HepG2 (cell line): Measurements from ENCODE around the gene CCND1. TPM values are rescaled to one million over a fixed set of nuclear protein-coding genes. Genes with fewer than 3 reads are reported as not detected.

Experiments
- ARNT ChIP-seq: fragments of 450-650 bp; IDR thresholded peaks from 2 replicates; pipeline ENCODE4 v1.6.1; 2017
- BORCS8-MEF2B ChIP-seq: sonication (generic); formaldehyde crosslinking; IDR thresholded peaks from 2 replicates; pipeline ENCODE4 v1.8.0; 2022; ENCODE audit warnings: mild to moderate bottlenecking, missing genetic modification reagents
- DR1 ChIP-seq: sonication (generic); formaldehyde crosslinking; IDR thresholded peaks from 2 replicates; pipeline ENCODE4 v1.8.0; 2021; ENCODE audit warnings: mild to moderate bottlenecking, missing genetic modification reagents, inconsistent platforms
- EP300 ChIP-seq, 3 experiments: sonication (generic) in 1 of 3; formaldehyde crosslinking in 1 of 3; IDR thresholded peaks; 2 replicates each; pipeline versions ENCODE4 v1.5.1 to v1.6.1; 2011 to 2020; ENCODE audit warnings: low read depth in 2 of 3, low read length in 2 of 3, borderline replicate concordance in 1 of 3, improper control_type of control experiment in 1 of 3, mild to moderate bottlenecking in 1 of 3, missing genetic modification reagents in 1 of 3, moderate library complexity in 1 of 3
- FOXM1 ChIP-seq: sonication (generic); formaldehyde crosslinking; IDR thresholded peaks from 2 replicates; pipeline ENCODE4 v1.5.0; 2020; ENCODE audit warnings: missing genetic modification reagents
- GZF1 ChIP-seq: sonication (generic); formaldehyde crosslinking; IDR thresholded peaks from 2 replicates; pipeline ENCODE4 v1.5.1; 2020; ENCODE audit warnings: mild to moderate bottlenecking, missing genetic modification reagents
- KDM5A ChIP-seq: fragments of 200-600 bp; sonication (generic); IDR thresholded peaks from 2 replicates; pipeline ENCODE4 v1.7.0; 2018; ENCODE audit warnings: antibody characterized with exemption, mild to moderate bottlenecking, low read length, borderline replicate concordance
- KLF12 ChIP-seq: sonication (generic); formaldehyde crosslinking; IDR thresholded peaks from 2 replicates; pipeline ENCODE4 v1.4.0; 2020; ENCODE audit warnings: missing genetic modification reagents, borderline replicate concordance
- MBD4 ChIP-seq: IDR thresholded peaks from 2 replicates; pipeline ENCODE4 v1.6.1; 2012; ENCODE audit warnings: low read length, inconsistent platforms, borderline replicate concordance
- MED8 ChIP-seq: sonication (generic); formaldehyde crosslinking; IDR thresholded peaks from 2 replicates; pipeline ENCODE4 v1.8.1; 2023; ENCODE audit warnings: mild to moderate bottlenecking, missing genetic modification reagents; ENCODE audit not compliant: insufficient replicate concordance
- MYPOP ChIP-seq: sonication (generic); formaldehyde crosslinking; IDR thresholded peaks from 2 replicates; pipeline ENCODE4 v1.8.1; 2023; ENCODE audit warnings: mild to moderate bottlenecking, moderate library complexity, missing genetic modification reagents
- RBM22 ChIP-seq: fragments of 200-400 bp; formaldehyde crosslinking; optimal IDR thresholded peaks from 2 replicates; pipeline ENCODE3; 2017; ENCODE audit warnings: mild to moderate bottlenecking, low read length, moderate library complexity
- RELA ChIP-seq: sonication (generic); formaldehyde crosslinking; IDR thresholded peaks from 2 replicates; pipeline ENCODE4 v1.4.0; 2020; ENCODE audit warnings: missing genetic modification reagents
- SMYD3 ChIP-seq: sonication (generic); formaldehyde crosslinking; IDR thresholded peaks from 2 replicates; pipeline ENCODE4 v1.8.1; 2023; ENCODE audit warnings: mild to moderate bottlenecking, missing genetic modification reagents
- TFE3 ChIP-seq: IDR thresholded peaks from 2 replicates; pipeline ENCODE4 v1.6.1; 2016
- YEATS4 ChIP-seq: sonication (generic); formaldehyde crosslinking; IDR thresholded peaks from 2 replicates; pipeline ENCODE4 v1.4.0; 2020; ENCODE audit warnings: missing genetic modification reagents, borderline replicate concordance
- ZBTB43 ChIP-seq: sonication (generic); formaldehyde crosslinking; conservative IDR thresholded peaks from 2 replicates; pipeline ENCODE4 v1.4.0; 2020; ENCODE audit warnings: missing genetic modification reagents
- ZFP82 ChIP-seq: sonication (generic); formaldehyde crosslinking; IDR thresholded peaks from 2 replicates; pipeline ENCODE4 v1.5.1; 2020; ENCODE audit warnings: mild to moderate bottlenecking, missing genetic modification reagents, borderline replicate concordance
- ZGPAT ChIP-seq: IDR thresholded peaks from 2 replicates; pipeline ENCODE4 v1.6.1; 2016; ENCODE audit warnings: mild to moderate bottlenecking
- ZMYM4 ChIP-seq: sonication (generic); formaldehyde crosslinking; IDR thresholded peaks from 2 replicates; pipeline ENCODE4 v1.8.1; 2023; ENCODE audit warnings: mild to moderate bottlenecking, missing genetic modification reagents
- ZNF17 ChIP-seq: sonication (generic); formaldehyde crosslinking; IDR thresholded peaks from 2 replicates; pipeline ENCODE4 v1.5.0; 2020; ENCODE audit warnings: mild to moderate bottlenecking, missing genetic modification reagents
- ZNF530 ChIP-seq: sonication (generic); formaldehyde crosslinking; IDR thresholded peaks from 2 replicates; pipeline ENCODE4 v1.5.0; 2020; ENCODE audit warnings: low read depth, mild to moderate bottlenecking, missing genetic modification reagents
- ZNF570 ChIP-seq: sonication (generic); formaldehyde crosslinking; IDR thresholded peaks from 2 replicates; pipeline ENCODE4 v1.4.0; 2020; ENCODE audit warnings: mild to moderate bottlenecking, missing genetic modification reagents, borderline replicate concordance
- ZNF672 ChIP-seq: sonication (generic); formaldehyde crosslinking; IDR thresholded peaks from 2 replicates; pipeline ENCODE4 v1.8.1; 2022; ENCODE audit warnings: missing genetic modification reagents
- ZNF777 ChIP-seq: sonication (generic); formaldehyde crosslinking; IDR thresholded peaks from 2 replicates; pipeline ENCODE4 v1.4.0; 2020; ENCODE audit warnings: missing genetic modification reagents
- ZZZ3 ChIP-seq: sonication (generic); formaldehyde crosslinking; IDR thresholded peaks from 2 replicates; pipeline ENCODE4 v1.4.0; 2020; ENCODE audit warnings: missing genetic modification reagents, mild to moderate bottlenecking, borderline replicate concordance
- polyA plus RNA-seq, 8 experiments: library from polyadenylated mRNA; depleted of rRNA in 3 of 8; stranded (reverse) in 7 of 8; unstranded in 1 of 8; fragments of >200 nt; fragmentation: Illumina TruSeq in 4 of 8; extraction: Trizol in 4 of 8; gene quantifications; 2 replicates each; pipeline versions ENCODE4 v1.2.1 to v1.2.3, GENCODE V29; 2011 to 2016; ENCODE audit warnings: low read depth in 4 of 8, missing spikeins in 1 of 8, mixed read lengths in 1 of 8; ENCODE audit not compliant: insufficient read depth in 1 of 8
- total RNA-seq, 5 experiments: library from RNA; depleted of rRNA; stranded (reverse); fragments of >200 nt; fragmentation: Illumina TruSeq; extraction: Trizol; gene quantifications; 2 replicates each; pipeline ENCODE4 v1.2.3, GENCODE V29; 2016; ENCODE audit warnings: low read depth in 1 of 5

Gene CCND1
- total and polyA plus RNA-seq, 2 of the 13 experiments (the other 11 are each of a cell fraction or from before 2014, with no cell fraction given) = 107 to 136 TPM

GRCh38 chr11:69640995-69641581 is at the start of gene CCND1 (continued):
- TF ChIP-seq TFE3 (CRISPR knock-in tag) (peak; percentile 23; the same call in 1 of the 2 replicates), ZNF777 (CRISPR knock-in tag) (peak; percentile 87), ZZZ3 (CRISPR knock-in tag) (no peak), ZNF530 (CRISPR knock-in tag) (no peak), GZF1 (peak; percentile 15; the same call in 1 of the 2 replicates), KDM5A (no peak), ZNF17 (CRISPR knock-in tag) (no peak), KLF12 (no peak), FOXM1 (0 out of 2 replicates have a peak, but pooled peaks have one; percentile 55), DR1 (CRISPR knock-in tag) (peak; percentile 77), MED8 (CRISPR knock-in tag) (no peak), ZGPAT (CRISPR knock-in tag) (peak; percentile 79), EP300 (IDR thresholded peaks at IDR 0.05; ENCODE audit: low read depth in 2 of 2, low read length in 2 of 2) (peak in 1 of 2 experiments; percentile 74; a peak in 2 of 4 replicates), EP300 (CRISPR knock-in tag; IDR thresholded peaks at IDR 0.05; ENCODE audit: borderline replicate concordance) (peak; percentile 40; the same call in 1 of the 2 replicates), RBM22 (peak; percentile 77), MYPOP (CRISPR knock-in tag) (peak; percentile 71; the same call in 1 of the 2 replicates), SMYD3 (CRISPR knock-in tag) (no peak), MBD4 (no peak), YEATS4 (CRISPR knock-in tag) (peak; percentile 58; the same call in 1 of the 2 replicates), BORCS8-MEF2B (CRISPR knock-in tag) (0 out of 2 replicates have a peak, but pooled peaks have one; percentile 31), ARNT (no peak), ZNF672 (CRISPR knock-in tag) (no peak), ZNF570 (CRISPR knock-in tag) (no peak), ZFP82 (no peak), ZMYM4 (CRISPR knock-in tag) (peak; percentile 61), ZBTB43 (CRISPR knock-in tag) (peak; percentile 78; the same call in 1 of the 2 replicates), RELA (no peak)
